A673 (cell line): Measurements from ENCODE around the gene PALLD.

Experiments
- EZH2 ChIP-seq: fragments of 200-600 bp; sonication (generic); IDR thresholded peaks from 2 replicates; pipeline ENCODE4 v1.6.1; 2017; ENCODE audit warnings: borderline replicate concordance, low read depth, mild to moderate bottlenecking, mixed read lengths, antibody characterized with exemption, low read length; ENCODE audit not compliant: poor library complexity, severe bottlenecking
- TF ChIP-seq, protein P1 (sequence below): fragments of 300-800, 200-600 bp; sonication (generic); conservative IDR thresholded peaks from 2 replicates; pipeline ENCODE4 v1.5.1; 2017; ENCODE audit warnings: low read depth, mild to moderate bottlenecking, antibody characterized with exemption, low read length, moderate library complexity, mixed read lengths

DNA sequence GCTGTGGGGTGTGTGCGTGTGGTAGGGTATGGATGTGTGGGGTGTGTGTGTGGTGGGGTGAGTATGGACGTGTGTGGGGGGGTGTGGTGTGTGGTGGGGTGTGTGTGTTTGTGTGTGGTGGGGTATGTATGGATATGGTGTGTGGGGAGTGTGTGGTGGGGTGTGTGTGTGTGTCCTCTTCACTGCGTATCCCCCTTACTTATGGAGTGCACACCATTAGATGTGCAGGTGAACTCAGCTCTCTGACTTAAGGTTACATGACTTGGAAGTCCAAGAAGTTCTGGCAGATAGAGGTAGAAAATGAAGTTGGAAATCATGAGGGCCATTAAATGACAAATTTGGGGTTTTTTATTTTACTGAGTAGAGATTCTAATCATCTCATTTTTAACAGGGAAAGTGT is 182.5 kb downstream of the PALLD start:
- TF ChIP-seq, protein P1, sequence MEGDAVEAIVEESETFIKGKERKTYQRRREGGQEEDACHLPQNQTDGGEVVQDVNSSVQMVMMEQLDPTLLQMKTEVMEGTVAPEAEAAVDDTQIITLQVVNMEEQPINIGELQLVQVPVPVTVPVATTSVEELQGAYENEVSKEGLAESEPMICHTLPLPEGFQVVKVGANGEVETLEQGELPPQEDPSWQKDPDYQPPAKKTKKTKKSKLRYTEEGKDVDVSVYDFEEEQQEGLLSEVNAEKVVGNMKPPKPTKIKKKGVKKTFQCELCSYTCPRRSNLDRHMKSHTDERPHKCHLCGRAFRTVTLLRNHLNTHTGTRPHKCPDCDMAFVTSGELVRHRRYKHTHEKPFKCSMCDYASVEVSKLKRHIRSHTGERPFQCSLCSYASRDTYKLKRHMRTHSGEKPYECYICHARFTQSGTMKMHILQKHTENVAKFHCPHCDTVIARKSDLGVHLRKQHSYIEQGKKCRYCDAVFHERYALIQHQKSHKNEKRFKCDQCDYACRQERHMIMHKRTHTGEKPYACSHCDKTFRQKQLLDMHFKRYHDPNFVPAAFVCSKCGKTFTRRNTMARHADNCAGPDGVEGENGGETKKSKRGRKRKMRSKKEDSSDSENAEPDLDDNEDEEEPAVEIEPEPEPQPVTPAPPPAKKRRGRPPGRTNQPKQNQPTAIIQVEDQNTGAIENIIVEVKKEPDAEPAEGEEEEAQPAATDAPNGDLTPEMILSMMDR, result no peak
- TF ChIP-seq EZH2, result no peak
